Measurements from ENCODE around the gene RUSF1. TPM values are rescaled to one million over a fixed set of nuclear protein-coding genes. Genes with fewer than 3 reads are reported as not detected.

Gene RUSF1
- total and polyA plus RNA-seq, 10 of the 15 experiments (the other 5 are each of a cell fraction or from before 2014, with no cell fraction given): 0.20 to 46.3 (median 29.7) TPM

DNA sequence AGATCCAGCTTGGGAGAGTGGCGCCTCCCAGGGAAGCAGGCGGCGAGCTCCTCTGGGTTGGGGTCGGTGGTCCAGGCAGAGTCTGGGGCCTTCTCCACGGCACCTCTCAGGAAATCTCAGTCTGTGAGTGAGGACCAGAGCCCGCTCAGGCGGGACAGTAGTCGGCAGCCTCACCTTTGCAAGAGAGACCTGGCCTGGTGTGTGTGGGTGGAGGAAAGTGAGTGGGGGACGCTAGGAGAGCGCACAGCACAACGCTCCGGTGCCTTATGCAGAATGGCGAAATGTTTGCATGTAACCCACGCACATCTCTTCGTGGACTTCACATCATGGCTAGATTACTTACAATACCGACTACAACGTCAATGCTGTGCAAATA is 21.7 kb upstream of the RUSF1 start (continued):
- TF ChIP-seq EGR1 (IDR thresholded peaks at IDR 0.05; ENCODE audit: borderline replicate concordance in 1 of 2, low read depth in 2 of 2, low read length in 2 of 2) (no peak), IKZF1 (conservative IDR thresholded peaks at IDR 0.05) (no peak), RAD51 (IDR thresholded peaks at IDR 0.05) (no peak), CHD2 (IDR thresholded peaks at IDR 0.05; ENCODE audit: borderline replicate concordance, low read depth, low read length) (no peak), NR2C2 (IDR thresholded peaks at IDR 0.05; ENCODE audit: borderline replicate concordance, control insufficient read depth, insufficient read length, low read depth) (no peak), IKZF2 (IDR thresholded peaks at IDR 0.05) (no peak), NRF1 (conservative IDR thresholded peaks at IDR 0.05; ENCODE audit: low read depth, low read length) (no peak), SMARCA5 (IDR thresholded peaks at IDR 0.05) (no peak), IRF4 (IDR thresholded peaks at IDR 0.05; ENCODE audit: low read depth, low read length) (no peak)
- TF ChIP-seq, protein P1, sequence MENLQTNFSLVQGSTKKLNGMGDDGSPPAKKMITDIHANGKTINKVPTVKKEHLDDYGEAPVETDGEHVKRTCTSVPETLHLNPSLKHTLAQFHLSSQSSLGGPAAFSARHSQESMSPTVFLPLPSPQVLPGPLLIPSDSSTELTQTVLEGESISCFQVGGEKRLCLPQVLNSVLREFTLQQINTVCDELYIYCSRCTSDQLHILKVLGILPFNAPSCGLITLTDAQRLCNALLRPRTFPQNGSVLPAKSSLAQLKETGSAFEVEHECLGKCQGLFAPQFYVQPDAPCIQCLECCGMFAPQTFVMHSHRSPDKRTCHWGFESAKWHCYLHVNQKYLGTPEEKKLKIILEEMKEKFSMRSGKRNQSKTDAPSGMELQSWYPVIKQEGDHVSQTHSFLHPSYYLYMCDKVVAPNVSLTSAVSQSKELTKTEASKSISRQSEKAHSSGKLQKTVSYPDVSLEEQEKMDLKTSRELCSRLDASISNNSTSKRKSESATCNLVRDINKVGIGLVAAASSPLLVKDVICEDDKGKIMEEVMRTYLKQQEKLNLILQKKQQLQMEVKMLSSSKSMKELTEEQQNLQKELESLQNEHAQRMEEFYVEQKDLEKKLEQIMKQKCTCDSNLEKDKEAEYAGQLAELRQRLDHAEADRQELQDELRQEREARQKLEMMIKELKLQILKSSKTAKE (IDR thresholded peaks at IDR 0.05; ENCODE audit: low read depth, poor library complexity, severe bottlenecking): no peak
- TF ChIP-seq, protein P2, sequence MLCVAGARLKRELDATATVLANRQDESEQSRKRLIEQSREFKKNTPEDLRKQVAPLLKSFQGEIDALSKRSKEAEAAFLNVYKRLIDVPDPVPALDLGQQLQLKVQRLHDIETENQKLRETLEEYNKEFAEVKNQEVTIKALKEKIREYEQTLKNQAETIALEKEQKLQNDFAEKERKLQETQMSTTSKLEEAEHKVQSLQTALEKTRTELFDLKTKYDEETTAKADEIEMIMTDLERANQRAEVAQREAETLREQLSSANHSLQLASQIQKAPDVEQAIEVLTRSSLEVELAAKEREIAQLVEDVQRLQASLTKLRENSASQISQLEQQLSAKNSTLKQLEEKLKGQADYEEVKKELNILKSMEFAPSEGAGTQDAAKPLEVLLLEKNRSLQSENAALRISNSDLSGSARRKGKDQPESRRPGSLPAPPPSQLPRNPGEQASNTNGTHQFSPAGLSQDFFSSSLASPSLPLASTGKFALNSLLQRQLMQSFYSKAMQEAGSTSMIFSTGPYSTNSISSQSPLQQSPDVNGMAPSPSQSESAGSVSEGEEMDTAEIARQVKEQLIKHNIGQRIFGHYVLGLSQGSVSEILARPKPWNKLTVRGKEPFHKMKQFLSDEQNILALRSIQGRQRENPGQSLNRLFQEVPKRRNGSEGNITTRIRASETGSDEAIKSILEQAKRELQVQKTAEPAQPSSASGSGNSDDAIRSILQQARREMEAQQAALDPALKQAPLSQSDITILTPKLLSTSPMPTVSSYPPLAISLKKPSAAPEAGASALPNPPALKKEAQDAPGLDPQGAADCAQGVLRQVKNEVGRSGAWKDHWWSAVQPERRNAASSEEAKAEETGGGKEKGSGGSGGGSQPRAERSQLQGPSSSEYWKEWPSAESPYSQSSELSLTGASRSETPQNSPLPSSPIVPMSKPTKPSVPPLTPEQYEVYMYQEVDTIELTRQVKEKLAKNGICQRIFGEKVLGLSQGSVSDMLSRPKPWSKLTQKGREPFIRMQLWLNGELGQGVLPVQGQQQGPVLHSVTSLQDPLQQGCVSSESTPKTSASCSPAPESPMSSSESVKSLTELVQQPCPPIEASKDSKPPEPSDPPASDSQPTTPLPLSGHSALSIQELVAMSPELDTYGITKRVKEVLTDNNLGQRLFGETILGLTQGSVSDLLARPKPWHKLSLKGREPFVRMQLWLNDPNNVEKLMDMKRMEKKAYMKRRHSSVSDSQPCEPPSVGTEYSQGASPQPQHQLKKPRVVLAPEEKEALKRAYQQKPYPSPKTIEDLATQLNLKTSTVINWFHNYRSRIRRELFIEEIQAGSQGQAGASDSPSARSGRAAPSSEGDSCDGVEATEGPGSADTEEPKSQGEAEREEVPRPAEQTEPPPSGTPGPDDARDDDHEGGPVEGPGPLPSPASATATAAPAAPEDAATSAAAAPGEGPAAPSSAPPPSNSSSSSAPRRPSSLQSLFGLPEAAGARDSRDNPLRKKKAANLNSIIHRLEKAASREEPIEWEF (IDR thresholded peaks at IDR 0.05; ENCODE audit: insufficient replicate concordance, low read depth, low read length): no peak
- TF ChIP-seq, protein P3, sequence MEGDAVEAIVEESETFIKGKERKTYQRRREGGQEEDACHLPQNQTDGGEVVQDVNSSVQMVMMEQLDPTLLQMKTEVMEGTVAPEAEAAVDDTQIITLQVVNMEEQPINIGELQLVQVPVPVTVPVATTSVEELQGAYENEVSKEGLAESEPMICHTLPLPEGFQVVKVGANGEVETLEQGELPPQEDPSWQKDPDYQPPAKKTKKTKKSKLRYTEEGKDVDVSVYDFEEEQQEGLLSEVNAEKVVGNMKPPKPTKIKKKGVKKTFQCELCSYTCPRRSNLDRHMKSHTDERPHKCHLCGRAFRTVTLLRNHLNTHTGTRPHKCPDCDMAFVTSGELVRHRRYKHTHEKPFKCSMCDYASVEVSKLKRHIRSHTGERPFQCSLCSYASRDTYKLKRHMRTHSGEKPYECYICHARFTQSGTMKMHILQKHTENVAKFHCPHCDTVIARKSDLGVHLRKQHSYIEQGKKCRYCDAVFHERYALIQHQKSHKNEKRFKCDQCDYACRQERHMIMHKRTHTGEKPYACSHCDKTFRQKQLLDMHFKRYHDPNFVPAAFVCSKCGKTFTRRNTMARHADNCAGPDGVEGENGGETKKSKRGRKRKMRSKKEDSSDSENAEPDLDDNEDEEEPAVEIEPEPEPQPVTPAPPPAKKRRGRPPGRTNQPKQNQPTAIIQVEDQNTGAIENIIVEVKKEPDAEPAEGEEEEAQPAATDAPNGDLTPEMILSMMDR (IDR thresholded peaks at IDR 0.05 in 2 of 3, conservative IDR thresholded peaks at IDR 0.05 in 1 of 3; ENCODE audit: control insufficient read depth in 2 of 3, extremely low read depth in 1 of 3, insufficient read depth in 1 of 3, low read depth in 3 of 3, low read length in 3 of 3): no peak

Data from GM12878 (cell line).